Measurements from ENCODE around the gene PHLPP1. TPM values are rescaled to one million over a fixed set of nuclear protein-coding genes. Genes with fewer than 3 reads are reported as not detected.

Gene PHLPP1
- total RNA-seq, 1 experiment from 2014 or later: 14.1 TPM

- Histone ChIP-seq H3K9me3 (ENCODE audit: low read length) (no peaks in the 10 kb centered on the region), H3K4me3 (ENCODE audit: low read length) (no peak overlapping the region), H3K36me3 (ENCODE audit: low read depth, low read length) (0 out of 2 replicates have a peak, but pooled peaks cover 12% of the 10 kb centered on the region), H3K4me1 (ENCODE audit: insufficient read depth, low read length) (peaks cover 31% of the 10 kb centered on the region), H3K27me3 (ENCODE audit: low read length) (no peaks in the 10 kb centered on the region), H3F3A (ENCODE audit: low read length, unreplicated experiment) (no peaks in the 10 kb centered on the region), H3K9ac (ENCODE audit: low read length) (peak overlapping the region; percentile 17), H2AFZ (ENCODE audit: low read length) (no peak overlapping the region), H3K9me2 (replicated peaks; ENCODE audit: low read length) (no peaks in the 10 kb centered on the region), H3K4me2 (ENCODE audit: low read length) (peak overlapping the region; percentile 39; the same call in 1 of the 2 replicates), H4K20me1 (ENCODE audit: low read length) (no peaks in the 10 kb centered on the region), H3K27ac (ENCODE audit: low read length) (peak overlapping the region; percentile 73), H3K79me2 (ENCODE audit: low read length) (no peaks in the 10 kb centered on the region)
- no peak for DNase-seq
- ChIA-PET CTCF (no interaction called here), POLR2A (ENCODE audit: unreplicated experiment) (no interaction called here)
- intact Hi-C loops (cut with micrococcal nuclease): loop anchor here (5.0 kb wide), 1 partner anchor 43 kb away; no protein-coding TSS in a partner anchor
- TF ChIP-seq CTCF (conservative IDR thresholded peaks at IDR 0.05; ENCODE audit: low read depth, low read length): no peak
- ATAC-seq: no peak
- BruUV-seq (replicated peaks): TSS peak; percentile 27
Measured at GRCh38 chr18:62979900-62980299, 264.6 kb downstream of the PHLPP1 start.

GRCh38 chr18:62981566-62981965 lies 266.2 kb downstream of the PHLPP1 start:
- intact Hi-C loops (cut with micrococcal nuclease): no loop called here
- no peak overlapping the region for H3K4me2 ChIP-seq (ENCODE audit: low read length)
- no peaks in the 10 kb centered on the region for H3K9me3 ChIP-seq (ENCODE audit: low read length)
- H3K9me2 ChIP-seq (replicated peaks; ENCODE audit: low read length): no peaks in the 10 kb centered on the region
- ATAC-seq (no peak), DNase-seq (no peak)
- H3K4me3 ChIP-seq (ENCODE audit: low read length): no peak overlapping the region
- no peaks in the 10 kb centered on the region for H3F3A ChIP-seq (ENCODE audit: low read length, unreplicated experiment)
- no peaks in the 10 kb centered on the region for H4K20me1 ChIP-seq (ENCODE audit: low read length)
- no peak overlapping the region for H3K9ac ChIP-seq (ENCODE audit: low read length)
- H3K27ac ChIP-seq (ENCODE audit: low read length): no peak overlapping the region
- 0 out of 2 replicates have a peak, but pooled peaks cover 6% of the 10 kb centered on the region for H3K36me3 ChIP-seq (ENCODE audit: low read depth, low read length)
- peaks cover 21% of the 10 kb centered on the region for H3K4me1 ChIP-seq (ENCODE audit: insufficient read depth, low read length)
- H3K79me2 ChIP-seq (ENCODE audit: low read length): no peaks in the 10 kb centered on the region
- no peaks in the 10 kb centered on the region for H3K27me3 ChIP-seq (ENCODE audit: low read length)
- H2AFZ ChIP-seq (ENCODE audit: low read length): no peak overlapping the region
- POLR2A ChIA-PET (ENCODE audit: unreplicated experiment): no interaction called here
- TF ChIP-seq EZH2 (IDR thresholded peaks at IDR 0.05; ENCODE audit: low read length, unreplicated experiment): no peak
- TF ChIP-seq CTCF (conservative IDR thresholded peaks at IDR 0.05; ENCODE audit: low read depth, low read length): no peak
- no peak for TF ChIP-seq EZH2phosphoT487 (IDR thresholded peaks at IDR 0.05; ENCODE audit: borderline replicate concordance, low read length)
- no TSS peak for BruUV-seq (replicated peaks)
- CTCF ChIA-PET: interaction anchor here (0.6 to 1.4 kb wide), 3 partner anchors 37 to 267 kb away, joined by 3 to 7 read pairs (median 3); partner anchors contain the start of gene PHLPP1

- Histone ChIP-seq H3K27ac (ENCODE audit: low read length) (no peak overlapping the region), H3K27me3 (ENCODE audit: low read length) (no peaks in the 10 kb centered on the region), H4K20me1 (ENCODE audit: low read length) (no peaks in the 10 kb centered on the region), H2AFZ (ENCODE audit: low read length) (no peak overlapping the region), H3F3A (ENCODE audit: low read length, unreplicated experiment) (no peaks in the 10 kb centered on the region), H3K9me3 (ENCODE audit: low read length) (no peaks in the 10 kb centered on the region), H3K79me2 (ENCODE audit: low read length) (no peaks in the 10 kb centered on the region), H3K4me1 (ENCODE audit: insufficient read depth, low read length) (peaks cover 15% of the 10 kb centered on the region), H3K4me3 (ENCODE audit: low read length) (no peak overlapping the region), H3K36me3 (ENCODE audit: low read depth, low read length) (0 out of 2 replicates have a peak, but pooled peaks cover 2% of the 10 kb centered on the region), H3K9ac (ENCODE audit: low read length) (no peak overlapping the region), H3K4me2 (ENCODE audit: low read length) (no peak overlapping the region), H3K9me2 (replicated peaks; ENCODE audit: low read length) (no peaks in the 10 kb centered on the region)
- TF ChIP-seq CTCF (conservative IDR thresholded peaks at IDR 0.05; ENCODE audit: low read depth, low read length) (peak; percentile 93), EZH2 (IDR thresholded peaks at IDR 0.05; ENCODE audit: low read length, unreplicated experiment) (no peak)
- ChIA-PET POLR2A (ENCODE audit: unreplicated experiment) (interaction anchor here (0.6 kb wide), 1 partner anchor 457 kb away, joined by 5 read pairs; no protein-coding TSS in a partner anchor), CTCF (interaction anchor here (1.0 to 1.4 kb wide), 2 partner anchors 38 to 268 kb away, joined by 3 to 7 read pairs; partner anchors contain the start of gene PHLPP1)
- peak; percentile 59 for ATAC-seq
- BruUV-seq (replicated peaks): no TSS peak
- peak; percentile 62 for DNase-seq
- intact Hi-C loops (cut with micrococcal nuclease): loop anchor here (1.0 kb wide), 2 partner anchors 267 to 396 kb away; partner anchors contain the start of gene PHLPP1
Measured at GRCh38 chr18:62982600-62983251, 267.4 kb downstream of the PHLPP1 start.

All from PC-3 (cell line).